GM19193 (cell line): ENCODE data around the gene HIPK2.

ENCODE experiments used
- POLR2A ChIP-seq: IDR thresholded peaks from 4 replicates; pipeline ENCODE4 v1.6.1; 2011; ENCODE audit not compliant: insufficient read depth, insufficient read length; ENCODE audit errors: extremely low read depth

Gene HIPK2

GRCh38 chr7:139747662-139748372 is 30.0 kb downstream of the HIPK2 start:
- no peak for TF ChIP-seq POLR2A

GRCh38 chr7:139746652-139747051 is 31.1 kb downstream of the HIPK2 start:
- TF ChIP-seq POLR2A, result no peak

- no peak for TF ChIP-seq POLR2A
These were observed 32.1 kb downstream of the HIPK2 start for GRCh38 chr7:139745678-139746143.

- no peak for TF ChIP-seq POLR2A
These were observed 32.8 kb downstream of the HIPK2 start for GRCh38 chr7:139744768-139745677.

GRCh38 chr7:139743967-139744767 is 33.6 kb downstream of the HIPK2 start:
- no peak for TF ChIP-seq POLR2A

- TF ChIP-seq POLR2A, result no peak
These were observed 34.4 kb downstream of the HIPK2 start for GRCh38 chr7:139743267-139743966.

GRCh38 chr7:139741789-139742344 is 35.9 kb downstream of the HIPK2 start:
- no peak for TF ChIP-seq POLR2A

- no peak for TF ChIP-seq POLR2A
These were observed 36.6 kb downstream of the HIPK2 start for GRCh38 chr7:139741239-139741638.

GRCh38 chr7:139739863-139740597 is 37.8 kb downstream of the HIPK2 start:
- no peak for TF ChIP-seq POLR2A

GRCh38 chr7:139738772-139739171 is 39.0 kb downstream of the HIPK2 start:
- no peak for TF ChIP-seq POLR2A

GRCh38 chr7:139738101-139738489 is 39.7 kb downstream of the HIPK2 start:
- no peak for TF ChIP-seq POLR2A

- no peak for TF ChIP-seq POLR2A
These were observed 40.3 kb downstream of the HIPK2 start for GRCh38 chr7:139737221-139738100.

- TF ChIP-seq POLR2A, result no peak
These were observed 41.7 kb downstream of the HIPK2 start for GRCh38 chr7:139735912-139736595.

GRCh38 chr7:139735466-139735865 is 42.3 kb downstream of the HIPK2 start:
- TF ChIP-seq POLR2A, result no peak
